ENCODE results near the gene RAB11A. TPM values are rescaled to one million over a fixed set of nuclear protein-coding genes. Genes with fewer than 3 reads are reported as not detected.

RAB11A gene
- total and polyA plus RNA-seq, 9 of the 15 experiments (the other 6 are each of a cell fraction or from before 2014, with no cell fraction given), result 129 to 369 (median 245) TPM

- H3K4me1 ChIP-seq (replicated peaks in 1 of 2; ENCODE audit: control insufficient read depth in 2 of 2, insufficient read depth in 2 of 2, low read length in 2 of 2), result peaks cover 6 to 17% of the 10 kb centered on the region in 2 experiments; a peak in 3 of 5 replicates
- H3K9me3 ChIP-seq (replicated peaks; ENCODE audit: control insufficient read depth, insufficient read depth, low read depth, low read length), result no peaks in the 10 kb centered on the region
- H3K36me3 ChIP-seq (ENCODE audit: control insufficient read depth, insufficient read depth, low read length), result no peaks in the 10 kb centered on the region
- DNase-seq (ENCODE audit: extremely low read depth in 1 of 4, low spot score in 3 of 4), result no peak
- no peak for ATAC-seq
- 100% methylated on average over 3 of the region's 3 CpGs for WGBS (ENCODE audit: insufficient coverage, low coverage, missing lambda C conversion rate)
- no peak overlapping the region for H3K9ac ChIP-seq (ENCODE audit: insufficient read depth in 1 of 2, low read depth in 2 of 2, low read length in 2 of 2)
- no peak overlapping the region for H3K4me3 ChIP-seq
- no peaks in the 10 kb centered on the region for H3K79me2 ChIP-seq (ENCODE audit: control insufficient read depth, insufficient read depth, low read length)
- FAIRE-seq, result no peak
- no peaks in the 10 kb centered on the region for H4K20me1 ChIP-seq (replicated peaks; ENCODE audit: control insufficient read depth, insufficient read depth, low read length)
- POLR2A ChIA-PET, result interaction anchor here (0.6 kb wide), 2 partner anchors 14 to 129 kb away, joined by 3 read pairs; no protein-coding TSS in a partner anchor
- in situ Hi-C loops (cut with MboI), result no loop called here
- H3K4me2 ChIP-seq (ENCODE audit: insufficient read depth, low read length), result no peak overlapping the region
- BruUV-seq (replicated peaks), result no TSS peak
- no peaks in the 10 kb centered on the region for H3K27me3 ChIP-seq (ENCODE audit: control insufficient read depth in 2 of 2, insufficient read depth in 2 of 2, low read length in 2 of 2)
- H3K9me1 ChIP-seq (ENCODE audit: control insufficient read depth, insufficient read depth, low read length), result no peaks in the 10 kb centered on the region
- intact Hi-C loops (cut with micrococcal nuclease), result no loop called here
- no peak overlapping the region for H3K27ac ChIP-seq (ENCODE audit: extremely low read depth, low read depth, low read length)
- no peak overlapping the region for H2AFZ ChIP-seq (ENCODE audit: low read depth, low read length)
- CTCF ChIA-PET (ENCODE audit: low intra/inter-chr PET ratio), result no interaction called here
- TF ChIP-seq ATF7 (IDR thresholded peaks at IDR 0.05) (no peak), DACH1 (IDR thresholded peaks at IDR 0.05; ENCODE audit: partially characterized antibody) (no peak), KLF1 (tag; IDR thresholded peaks at IDR 0.05) (no peak), RBM39 (optimal IDR thresholded peaks at IDR 0.05; ENCODE audit: low read depth, low read length) (no peak), MGA (IDR thresholded peaks at IDR 0.05) (no peak), MTA3 (IDR thresholded peaks at IDR 0.05; ENCODE audit: borderline replicate concordance) (no peak), PHTF2 (CRISPR knock-in tag; IDR thresholded peaks at IDR 0.05) (no peak), MTA2 (IDR thresholded peaks at IDR 0.05; ENCODE audit: low read depth) (no peak), JUN (IDR thresholded peaks at IDR 0.05; ENCODE audit: borderline replicate concordance, low read depth, low read length) (no peak), JUN (CRISPR knock-in tag; IDR thresholded peaks at IDR 0.05; ENCODE audit: borderline replicate concordance) (no peak)
Observed at GRCh38 chr15:65827065-65827464, 42.2 kb upstream of the RAB11A start.

Data from K562 (cell line).